DMS79 treated with DMSO at 0.1 percent for 48 hours (cell line): ENCODE results near the gene CTH.
"Not testable (repeated sequence)": the region's sequence is repeated elsewhere in the genome, so short reads cannot be mapped to it uniquely, and the experiment has no call there.

Experiments used
- DNase-seq: peaks from one replicate; lab custom pipeline; 2025; lab: John Stamatoyannopoulos, UW

The CTH gene

DNA sequence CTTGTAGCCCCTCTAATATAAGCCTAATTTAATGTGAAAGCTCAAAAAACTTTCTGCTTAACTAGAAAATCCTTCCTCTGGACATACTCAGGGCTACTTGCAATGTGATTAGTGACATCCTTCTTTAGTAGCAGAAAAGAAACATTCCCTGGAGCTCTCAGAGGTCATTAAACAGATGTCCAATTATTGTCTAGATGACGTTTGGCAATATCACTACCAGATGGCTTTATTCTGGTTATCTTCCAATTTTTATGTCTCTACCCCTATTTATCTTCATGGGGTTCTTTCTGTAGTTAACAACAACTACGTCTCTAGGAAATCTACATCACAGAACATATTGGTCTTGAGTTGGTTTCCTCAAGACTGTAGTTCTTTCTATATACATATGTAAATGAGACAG lies 44.2 kb downstream of the CTH start:
- DNase-seq, result no peak

DNA sequence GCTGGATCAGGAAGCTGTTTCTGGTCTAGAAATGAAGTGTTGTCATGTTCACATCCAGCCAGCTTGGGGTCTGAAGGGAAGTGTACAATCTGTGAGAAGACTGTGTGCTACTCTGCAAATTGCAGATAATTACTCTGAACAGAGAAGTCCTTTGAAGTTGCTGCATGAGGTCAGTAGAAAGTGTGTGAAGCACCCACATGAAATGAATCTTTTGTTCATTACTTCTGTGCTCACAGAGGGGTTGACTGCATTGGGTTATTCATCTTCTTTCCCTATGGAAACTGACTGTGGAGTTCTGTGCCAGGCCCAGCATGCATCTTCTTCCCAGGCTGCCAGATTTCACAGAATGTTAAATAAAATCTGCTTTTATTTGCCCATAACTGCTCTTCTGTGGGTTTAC lies 47.1 kb downstream of the CTH start:
- no peak for DNase-seq

DNA sequence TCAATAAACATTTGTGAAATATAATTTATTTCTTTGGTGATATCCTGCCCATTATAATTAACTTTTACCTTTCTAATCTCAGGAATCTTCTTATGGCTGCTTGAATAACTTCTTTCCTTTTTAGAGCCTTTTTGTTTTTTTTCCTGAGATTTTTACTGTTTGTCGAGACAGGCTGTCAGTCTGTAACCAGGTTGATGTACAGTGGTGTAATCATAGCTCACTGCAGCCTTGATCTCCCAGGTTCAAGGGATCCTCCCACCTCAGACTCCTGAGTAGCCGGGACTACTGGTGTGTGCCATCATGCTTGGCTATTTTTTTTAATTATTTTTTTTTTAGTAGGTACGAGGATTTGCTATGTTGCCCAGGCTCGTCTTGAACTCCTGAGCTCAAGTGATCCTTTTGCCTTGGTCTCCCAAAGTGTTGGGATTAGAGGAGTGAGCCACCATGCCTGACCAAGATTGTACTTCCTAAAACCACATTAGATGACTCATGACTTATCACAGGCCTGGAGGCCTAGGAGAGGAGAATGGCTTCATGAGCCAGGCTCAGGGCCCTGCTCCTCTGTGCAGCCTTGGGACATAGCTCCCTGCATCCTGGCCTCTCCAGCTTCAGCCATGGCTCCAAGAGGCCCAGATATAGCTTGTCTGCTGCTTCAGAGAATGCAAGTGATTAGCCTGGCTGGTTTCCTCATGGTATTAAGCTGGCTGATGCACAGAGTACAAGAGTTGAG lies 48.6 kb downstream of the CTH start:
- DNase-seq, result no peak

DNA sequence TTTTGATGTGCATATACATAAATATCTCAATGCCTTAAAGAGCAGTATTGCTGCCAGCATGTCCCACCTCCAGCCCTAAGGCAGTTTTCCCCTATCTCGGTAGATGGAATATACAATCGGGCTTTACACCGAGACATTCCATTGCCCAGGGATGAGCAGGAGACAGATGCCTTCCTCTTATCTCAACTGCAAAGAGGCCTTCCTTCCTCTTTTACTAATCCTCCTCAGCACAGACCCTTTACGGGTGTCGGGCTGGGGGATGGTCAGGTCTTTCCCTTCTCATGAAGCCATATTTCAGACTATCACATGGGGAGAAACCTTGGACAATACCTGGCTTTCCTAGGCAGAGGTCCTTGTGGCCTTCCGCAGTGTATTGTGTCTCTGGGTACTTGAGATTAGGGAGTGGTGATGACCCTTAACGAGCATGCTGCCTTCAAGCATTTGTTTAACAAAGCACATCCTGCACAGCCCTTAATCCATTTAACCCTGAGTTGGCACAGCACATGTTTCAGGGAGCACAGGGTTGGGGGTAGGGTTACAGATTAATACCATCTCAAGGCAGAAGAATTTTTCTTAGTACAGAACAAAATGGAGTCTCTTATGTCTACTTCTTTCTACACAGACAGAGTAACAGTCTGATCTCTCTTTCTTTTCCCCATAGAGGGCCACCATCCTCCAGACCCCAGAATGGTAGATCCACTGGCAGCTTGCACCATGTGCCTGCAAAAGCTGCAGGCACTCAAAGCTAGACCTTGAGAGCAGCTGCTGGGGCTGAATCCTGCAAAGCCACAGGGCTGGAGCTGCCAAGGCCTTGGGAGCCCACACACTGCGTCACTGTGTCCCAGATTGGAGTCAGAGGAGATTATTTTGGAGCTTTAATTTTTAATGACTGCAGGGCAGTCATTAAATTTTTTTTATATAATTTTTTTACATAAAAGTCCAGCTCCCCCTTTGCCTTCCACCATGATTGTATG lies 50.0 kb downstream of the CTH start:
- DNase-seq, result not testable (repeated sequence)

DNA sequence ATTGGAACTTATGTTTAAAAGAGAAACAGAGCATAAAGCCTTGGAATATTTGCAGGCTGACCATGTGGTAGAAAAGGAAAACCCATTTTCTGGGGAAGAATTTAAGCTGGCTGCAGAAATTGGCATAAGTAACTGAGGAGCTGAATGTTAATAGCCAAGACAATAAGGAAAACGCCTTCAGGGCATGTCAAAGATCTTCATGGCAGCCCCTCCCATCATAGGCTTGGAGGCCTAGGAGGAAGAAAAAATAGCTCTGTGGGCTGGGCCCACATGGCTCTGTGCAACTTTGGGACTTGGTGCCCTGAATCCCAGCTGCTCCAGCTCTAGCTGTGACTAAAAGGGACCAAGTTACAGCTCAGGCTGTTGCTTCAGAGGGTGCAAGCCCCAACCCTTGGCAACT lies 51.5 kb downstream of the CTH start:
- DNase-seq, result no peak

DNA sequence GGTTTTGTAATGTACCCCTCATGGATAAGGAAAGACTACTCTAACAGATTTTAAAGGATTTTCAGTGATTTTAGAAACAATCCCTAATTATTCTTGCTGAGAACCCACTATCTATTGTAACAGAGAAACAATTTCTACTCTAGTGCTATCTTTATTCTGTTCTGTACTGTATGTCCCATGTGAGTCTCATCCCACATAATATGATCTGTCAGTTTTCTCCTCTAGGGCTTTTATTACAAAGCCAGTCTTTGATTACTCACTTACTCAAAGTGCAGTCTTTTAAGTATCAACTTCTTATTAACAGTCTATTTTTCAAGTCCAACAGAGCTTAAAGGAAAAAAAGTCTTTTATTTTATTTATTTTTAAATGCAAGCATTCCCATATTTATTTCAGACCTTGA lies 54.8 kb downstream of the CTH start:
- no peak for DNase-seq

DNA sequence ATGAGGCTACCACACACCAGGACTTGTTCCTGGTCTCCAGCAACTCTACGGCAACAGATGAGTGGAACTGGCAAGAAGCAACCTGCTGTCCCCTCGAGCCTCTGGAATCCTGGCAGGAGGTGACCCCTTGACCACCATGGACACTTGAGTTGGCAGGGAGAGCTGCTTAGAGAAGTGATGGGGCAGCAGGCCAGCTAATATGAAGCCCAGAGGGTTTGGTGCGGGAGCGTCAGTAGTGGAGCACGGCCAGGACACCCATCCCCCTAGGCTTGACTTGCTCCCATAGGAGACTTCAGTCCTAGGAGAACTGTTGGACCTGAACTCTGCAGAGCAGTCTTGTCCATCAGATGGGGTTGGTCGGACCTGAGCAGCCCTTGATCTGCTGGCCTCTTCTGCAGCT lies 56.5 kb downstream of the CTH start:
- DNase-seq, result no peak

DNA sequence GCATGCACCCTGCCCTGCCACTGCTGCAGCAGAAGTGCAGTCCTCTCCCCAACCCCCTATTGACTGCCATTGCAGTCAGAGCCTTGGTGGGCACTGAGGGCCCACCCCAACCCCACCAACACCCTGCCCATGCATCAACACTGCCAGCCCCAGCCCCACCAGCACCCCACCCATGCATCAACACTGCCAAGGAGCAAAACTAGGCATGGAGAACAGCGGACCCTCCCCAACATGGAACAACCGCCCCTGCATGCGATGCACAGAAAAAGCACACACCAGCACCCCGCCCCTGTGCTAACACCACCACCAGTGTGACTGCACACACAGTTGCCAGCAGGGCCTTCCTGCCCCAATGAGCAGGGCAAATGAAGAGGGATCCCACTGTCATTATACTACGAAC lies 57.1 kb downstream of the CTH start:
- no peak for DNase-seq

DNA sequence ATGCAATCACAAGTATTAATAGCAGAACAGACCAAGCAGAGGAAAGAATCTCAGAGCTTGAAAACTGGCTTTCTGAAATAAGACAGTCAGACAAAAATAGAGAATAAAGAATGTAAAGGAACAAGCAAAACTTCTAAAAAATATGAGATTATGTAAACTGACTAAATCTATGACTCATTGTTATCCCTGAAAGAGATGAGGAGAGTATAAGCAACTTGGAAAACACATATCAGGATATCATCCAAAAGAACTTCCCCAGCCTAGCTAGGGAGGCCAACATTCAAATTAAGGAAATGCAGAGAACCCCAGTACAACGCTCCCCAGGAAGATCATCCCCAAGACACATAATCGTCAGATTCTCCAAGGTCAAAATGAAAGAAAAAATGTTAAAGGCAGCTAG lies 58.1 kb downstream of the CTH start:
- DNase-seq, result not testable (repeated sequence)

DNA sequence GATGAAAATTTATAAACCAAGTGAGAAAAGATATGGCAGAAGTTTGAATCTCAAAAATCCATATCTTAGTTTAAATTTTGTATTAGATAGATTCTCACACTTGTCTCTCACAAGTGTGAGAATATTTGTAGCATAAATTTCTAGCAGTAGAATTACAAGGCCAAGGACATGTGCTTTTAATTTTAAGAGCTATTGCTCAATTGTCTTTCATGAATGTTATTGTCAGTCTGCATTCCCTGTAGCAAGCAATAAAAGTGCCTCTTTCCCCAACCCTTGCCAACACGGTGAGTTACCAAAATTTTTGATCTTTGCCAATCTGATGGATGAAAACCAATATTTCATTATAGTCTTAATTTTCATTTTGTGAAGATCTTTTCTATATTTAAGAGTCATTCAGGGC lies 64.0 kb downstream of the CTH start:
- no peak for DNase-seq

DNA sequence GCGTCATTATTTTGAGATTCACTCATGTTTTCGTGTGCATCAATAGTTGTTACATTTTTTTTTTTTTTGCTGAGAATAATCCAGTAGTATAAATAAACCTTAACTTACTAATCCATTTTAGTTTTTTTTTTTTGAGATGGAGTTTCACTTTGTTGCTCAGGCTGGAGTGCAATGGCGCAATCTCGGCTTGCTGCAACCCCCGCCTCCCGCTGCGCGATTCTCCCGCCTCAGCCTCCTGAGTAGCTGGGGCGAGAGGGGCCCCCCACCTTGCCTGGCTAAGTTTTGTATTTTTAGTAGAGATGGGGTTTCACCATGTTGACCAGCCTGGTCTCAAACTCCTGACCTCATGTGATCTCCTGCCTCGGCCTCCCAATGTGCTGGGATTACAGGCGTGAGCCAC lies 66.0 kb downstream of the CTH start:
- DNase-seq, result no peak

DNA sequence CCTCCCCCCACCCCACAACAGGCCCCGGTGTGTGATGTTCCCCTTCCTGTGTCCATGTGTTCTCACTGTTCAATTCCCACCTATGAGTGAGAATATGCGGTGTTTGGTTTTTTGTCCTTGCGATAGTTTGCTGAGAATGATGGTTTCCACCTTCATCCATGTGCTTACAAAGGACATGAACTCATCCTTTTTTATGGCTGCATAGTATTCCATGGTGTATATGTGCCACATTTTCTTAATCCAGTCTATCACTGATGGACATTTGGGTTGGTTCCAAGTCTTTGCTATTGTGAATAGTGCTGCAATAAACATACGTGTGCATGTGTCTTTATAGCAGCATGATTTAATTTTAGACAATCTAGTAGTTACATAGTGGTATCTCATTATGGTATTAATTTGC lies 66.8 kb downstream of the CTH start:
- not testable (repeated sequence) for DNase-seq

DNA sequence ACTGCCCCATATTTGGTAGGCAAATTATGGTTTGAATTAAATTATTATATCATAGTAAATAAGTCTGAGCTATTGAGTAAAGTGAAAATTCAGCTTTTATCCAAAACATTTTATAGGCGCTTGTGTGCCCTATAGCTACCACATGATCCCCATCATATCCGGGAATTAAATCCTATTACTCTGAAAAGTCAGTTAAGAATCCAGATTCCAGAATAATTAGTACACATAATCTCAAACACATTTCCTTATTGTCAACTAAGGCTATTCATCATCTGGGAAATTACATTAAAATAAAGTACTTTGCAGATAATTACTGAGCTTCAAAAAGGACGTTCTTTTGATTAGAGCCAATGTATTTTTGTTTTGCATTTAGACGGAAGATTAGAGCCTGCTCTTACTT lies 72.3 kb downstream of the CTH start:
- no peak for DNase-seq

DNA sequence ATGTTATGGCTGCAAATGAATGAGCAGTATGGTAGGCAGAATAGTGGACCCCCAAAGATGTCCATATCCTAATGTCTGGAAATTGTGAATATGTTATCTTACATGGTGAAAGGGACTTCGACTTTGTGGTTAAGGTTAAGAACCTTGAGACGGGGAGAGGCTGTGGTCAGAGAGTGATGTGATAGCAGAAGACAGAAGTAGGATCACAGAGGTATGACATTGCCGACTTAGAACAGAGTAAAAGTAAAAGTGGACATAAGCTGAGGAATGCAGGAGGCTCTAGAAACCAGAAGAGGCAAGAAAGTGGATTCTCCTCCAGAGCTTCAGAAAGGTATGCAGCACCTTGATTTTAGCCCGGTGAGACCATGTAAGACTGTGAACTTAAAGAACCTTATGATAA lies 74.6 kb downstream of the CTH start:
- no peak for DNase-seq

DNA sequence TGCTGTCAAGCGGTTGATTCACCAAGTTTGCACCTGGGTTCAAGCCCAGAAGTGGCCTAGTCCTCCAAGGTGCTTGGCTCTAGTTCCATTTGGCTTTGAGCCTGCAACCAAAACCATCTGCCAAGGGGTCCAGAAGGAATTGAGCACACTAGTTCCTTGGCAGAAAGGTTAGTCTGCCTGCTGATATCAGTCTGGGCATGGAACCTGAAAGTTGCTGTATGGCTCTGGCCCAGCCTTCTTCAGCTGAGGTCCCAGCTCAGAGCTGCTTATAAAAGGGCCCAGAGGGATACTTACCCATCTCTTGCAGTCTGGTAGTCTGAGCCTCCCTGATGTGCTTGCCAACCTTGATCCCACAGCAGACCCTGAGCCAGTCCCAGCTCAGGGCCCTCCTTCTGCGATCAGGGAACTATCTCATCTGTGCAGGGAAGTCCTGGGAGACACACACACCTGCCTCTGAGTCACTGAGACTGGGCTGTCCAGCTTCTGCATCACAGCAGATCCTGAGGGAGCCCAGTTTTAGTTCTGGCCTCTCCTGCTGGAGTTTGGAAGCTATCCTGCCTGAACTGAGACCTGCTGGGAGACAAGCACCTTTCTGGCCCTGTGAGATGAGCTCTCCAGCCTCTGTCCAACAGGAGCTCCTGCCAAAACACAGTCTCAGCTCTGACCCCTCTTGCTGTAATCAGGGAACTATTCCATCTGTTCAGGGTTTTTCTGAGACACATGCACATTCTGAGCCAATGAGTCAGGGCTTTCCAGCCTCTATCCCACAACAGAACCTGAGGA lies 75.8 kb downstream of the CTH start:
- DNase-seq, result no peak

DNA sequence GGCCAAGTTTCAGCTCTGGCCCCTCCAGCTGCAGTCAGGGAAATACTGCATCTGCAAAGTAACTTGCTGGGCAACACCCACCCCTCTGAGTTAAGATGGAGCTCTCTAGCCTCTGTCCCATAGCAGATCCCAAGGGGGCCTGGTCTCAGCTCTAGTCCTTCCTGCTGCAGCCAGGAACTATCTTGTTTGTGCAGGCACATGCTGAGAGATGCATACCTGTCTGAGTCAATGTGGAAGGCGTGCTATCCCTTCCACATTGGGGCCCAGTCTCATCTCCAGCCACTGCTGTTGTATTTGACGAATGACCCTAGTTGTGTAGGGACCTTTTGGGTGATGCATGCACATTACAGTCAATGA lies 76.4 kb downstream of the CTH start:
- no peak for DNase-seq

DNA sequence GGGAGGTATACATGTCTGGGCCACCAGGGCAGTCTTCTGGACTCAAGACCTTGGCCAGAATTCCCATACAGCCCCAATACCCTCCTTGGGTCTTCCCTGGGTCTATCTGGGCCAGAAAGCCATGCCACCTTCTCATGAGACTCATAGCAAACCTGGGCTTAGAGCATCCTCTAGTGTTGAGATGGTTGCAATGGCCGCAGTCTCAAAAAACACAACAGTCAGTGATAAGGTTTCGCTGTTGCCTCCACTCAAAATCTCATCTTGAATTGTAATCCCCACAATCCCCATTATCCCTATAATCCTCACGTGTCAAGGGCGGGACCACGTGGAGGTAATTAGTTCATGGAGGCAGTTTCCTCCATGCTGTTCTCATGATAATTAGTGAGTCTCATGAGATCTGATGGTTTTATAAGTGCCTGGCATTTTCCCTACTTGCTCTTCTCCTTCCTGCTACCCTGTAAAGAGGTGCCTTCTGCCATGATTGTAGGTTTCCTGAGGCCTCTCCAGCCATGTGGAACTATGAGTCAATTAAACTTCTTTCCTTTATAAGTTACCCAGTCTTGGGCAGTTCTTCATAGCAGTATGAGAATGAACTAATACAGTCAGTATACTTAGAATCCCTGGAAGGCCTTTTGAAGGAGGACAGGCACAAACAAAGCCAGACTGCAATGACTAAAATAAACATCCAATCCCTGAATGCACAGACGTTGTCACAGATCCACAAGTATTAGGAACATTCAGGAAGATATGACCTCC lies 77.0 kb downstream of the CTH start:
- no peak for DNase-seq
